ENCODE results near the gene ADGRD1.

- TF ChIP-seq, protein P1, sequence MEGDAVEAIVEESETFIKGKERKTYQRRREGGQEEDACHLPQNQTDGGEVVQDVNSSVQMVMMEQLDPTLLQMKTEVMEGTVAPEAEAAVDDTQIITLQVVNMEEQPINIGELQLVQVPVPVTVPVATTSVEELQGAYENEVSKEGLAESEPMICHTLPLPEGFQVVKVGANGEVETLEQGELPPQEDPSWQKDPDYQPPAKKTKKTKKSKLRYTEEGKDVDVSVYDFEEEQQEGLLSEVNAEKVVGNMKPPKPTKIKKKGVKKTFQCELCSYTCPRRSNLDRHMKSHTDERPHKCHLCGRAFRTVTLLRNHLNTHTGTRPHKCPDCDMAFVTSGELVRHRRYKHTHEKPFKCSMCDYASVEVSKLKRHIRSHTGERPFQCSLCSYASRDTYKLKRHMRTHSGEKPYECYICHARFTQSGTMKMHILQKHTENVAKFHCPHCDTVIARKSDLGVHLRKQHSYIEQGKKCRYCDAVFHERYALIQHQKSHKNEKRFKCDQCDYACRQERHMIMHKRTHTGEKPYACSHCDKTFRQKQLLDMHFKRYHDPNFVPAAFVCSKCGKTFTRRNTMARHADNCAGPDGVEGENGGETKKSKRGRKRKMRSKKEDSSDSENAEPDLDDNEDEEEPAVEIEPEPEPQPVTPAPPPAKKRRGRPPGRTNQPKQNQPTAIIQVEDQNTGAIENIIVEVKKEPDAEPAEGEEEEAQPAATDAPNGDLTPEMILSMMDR (IDR thresholded peaks at IDR 0.05; ENCODE audit: low read length): no peak
- no peak for TF ChIP-seq EZH2 (IDR thresholded peaks at IDR 0.05; ENCODE audit: borderline replicate concordance, low read length)
Observed at GRCh38 chr12:130970165-130970907, 16.6 kb downstream of the ADGRD1 start.

Measured in OCI-LY1 (cell line).